ENCODE data around the gene LBX2.

The LBX2 gene

DNA sequence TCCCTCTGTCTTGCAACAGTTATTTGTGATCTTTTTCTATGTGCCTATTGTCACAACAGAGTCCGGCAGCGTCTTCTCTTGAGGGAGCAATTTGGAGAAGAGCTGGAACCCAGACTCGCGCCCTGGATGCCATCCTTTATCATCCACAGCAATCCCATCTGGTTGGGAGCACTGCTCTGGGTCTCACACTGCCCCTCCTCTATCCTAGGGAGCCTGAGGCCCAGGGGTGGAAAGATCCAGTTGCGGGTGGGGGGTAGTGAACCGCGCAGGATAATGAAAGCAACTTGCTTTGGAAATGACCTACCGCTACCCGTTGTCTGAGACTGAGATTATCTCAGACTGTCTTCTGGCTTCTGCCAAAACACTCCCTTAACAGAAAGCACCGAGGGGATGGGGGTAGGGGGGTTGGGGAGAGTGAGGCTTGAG is 40.5 kb downstream of the LBX2 start:
- H3K4me3 ChIP-seq (ENCODE audit: low read depth, low read length): peak overlapping the region; percentile 79
- TF ChIP-seq, protein P1, sequence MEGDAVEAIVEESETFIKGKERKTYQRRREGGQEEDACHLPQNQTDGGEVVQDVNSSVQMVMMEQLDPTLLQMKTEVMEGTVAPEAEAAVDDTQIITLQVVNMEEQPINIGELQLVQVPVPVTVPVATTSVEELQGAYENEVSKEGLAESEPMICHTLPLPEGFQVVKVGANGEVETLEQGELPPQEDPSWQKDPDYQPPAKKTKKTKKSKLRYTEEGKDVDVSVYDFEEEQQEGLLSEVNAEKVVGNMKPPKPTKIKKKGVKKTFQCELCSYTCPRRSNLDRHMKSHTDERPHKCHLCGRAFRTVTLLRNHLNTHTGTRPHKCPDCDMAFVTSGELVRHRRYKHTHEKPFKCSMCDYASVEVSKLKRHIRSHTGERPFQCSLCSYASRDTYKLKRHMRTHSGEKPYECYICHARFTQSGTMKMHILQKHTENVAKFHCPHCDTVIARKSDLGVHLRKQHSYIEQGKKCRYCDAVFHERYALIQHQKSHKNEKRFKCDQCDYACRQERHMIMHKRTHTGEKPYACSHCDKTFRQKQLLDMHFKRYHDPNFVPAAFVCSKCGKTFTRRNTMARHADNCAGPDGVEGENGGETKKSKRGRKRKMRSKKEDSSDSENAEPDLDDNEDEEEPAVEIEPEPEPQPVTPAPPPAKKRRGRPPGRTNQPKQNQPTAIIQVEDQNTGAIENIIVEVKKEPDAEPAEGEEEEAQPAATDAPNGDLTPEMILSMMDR (IDR thresholded peaks at IDR 0.05; ENCODE audit: low read depth, low read length): no peak

DNA sequence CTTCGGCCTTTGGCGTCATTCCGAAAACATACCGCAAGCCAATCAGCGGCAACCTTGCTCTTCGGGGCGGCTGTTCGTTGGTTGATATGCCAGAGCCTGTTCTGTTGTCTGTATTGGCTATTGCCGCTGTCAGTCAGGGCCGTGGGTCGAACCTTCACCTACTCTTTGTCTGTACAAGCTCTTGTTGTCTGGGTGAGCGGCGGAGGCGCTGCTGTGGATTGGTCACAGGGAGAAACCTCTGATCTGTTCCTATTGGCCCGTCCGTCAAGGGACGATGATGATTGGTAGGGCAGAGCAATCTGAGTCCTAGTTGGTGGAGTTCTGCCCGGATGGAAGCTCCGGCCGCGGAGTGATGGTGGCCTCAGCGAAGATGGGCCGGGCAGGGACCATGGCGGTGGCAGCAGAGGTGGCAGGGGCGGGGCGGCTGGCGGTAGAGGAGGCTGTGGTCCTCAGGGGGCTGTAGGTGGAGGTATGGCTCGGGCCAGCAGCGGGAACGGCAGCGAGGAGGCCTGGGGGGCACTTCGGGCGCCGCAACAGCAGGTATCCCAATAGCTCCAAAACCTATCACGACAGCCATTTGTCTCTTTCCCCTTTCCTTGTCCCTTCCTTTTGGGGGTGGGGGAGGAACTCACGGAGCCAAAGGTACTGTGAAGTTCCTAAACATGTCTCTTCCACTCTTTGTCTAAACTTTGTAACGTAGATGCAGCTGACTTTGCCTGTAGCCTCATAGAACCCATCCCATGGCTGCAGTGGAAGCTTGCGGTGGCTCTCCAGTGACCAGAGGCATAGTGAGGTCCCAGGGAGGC is 41.1 kb downstream of the LBX2 start, which contains the start of gene WBP1:
WBP1 (plus strand) TSS at position 307 of the 806 bp plus-strand sequence; CDS start at position 472, 165 bp downstream.
- peak within 1 kb of the TSS; percentile 79 for H3K4me3 ChIP-seq (ENCODE audit: low read depth, low read length)
- TF ChIP-seq, protein P1 (IDR thresholded peaks at IDR 0.05; ENCODE audit: low read depth, low read length): no peak

DNA sequence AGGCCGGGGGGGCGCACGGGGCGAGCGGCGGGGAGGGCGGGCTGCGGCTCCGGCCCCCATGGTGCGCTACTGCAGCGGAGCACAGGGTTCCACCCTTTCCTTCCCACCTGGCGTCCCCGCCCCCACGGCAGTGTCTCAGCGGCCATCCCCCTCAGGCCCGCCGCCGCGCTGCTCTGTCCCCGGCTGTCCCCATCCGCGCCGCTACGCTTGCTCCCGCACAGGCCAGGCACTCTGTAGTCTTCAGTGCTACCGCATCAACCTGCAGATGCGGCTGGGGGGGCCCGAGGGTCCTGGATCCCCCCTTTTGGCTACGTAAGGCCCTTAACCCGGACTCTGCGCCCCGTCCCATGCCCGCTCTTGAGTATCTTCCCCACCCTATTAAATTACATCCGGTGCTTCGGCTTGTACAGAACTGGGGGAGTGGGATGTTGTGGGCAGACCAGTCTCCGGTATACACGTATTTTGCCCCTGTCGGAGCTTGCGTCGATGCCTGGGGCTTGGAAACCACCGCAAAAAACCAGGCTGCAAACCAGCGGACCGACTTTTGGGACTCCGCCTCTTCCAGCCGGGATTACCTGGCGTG is 41.8 kb downstream of the LBX2 start:
- peak overlapping the region; percentile 70 for H3K4me3 ChIP-seq (ENCODE audit: low read depth, low read length)
- TF ChIP-seq, protein P1 (IDR thresholded peaks at IDR 0.05; ENCODE audit: low read depth, low read length): no peak

DNA sequence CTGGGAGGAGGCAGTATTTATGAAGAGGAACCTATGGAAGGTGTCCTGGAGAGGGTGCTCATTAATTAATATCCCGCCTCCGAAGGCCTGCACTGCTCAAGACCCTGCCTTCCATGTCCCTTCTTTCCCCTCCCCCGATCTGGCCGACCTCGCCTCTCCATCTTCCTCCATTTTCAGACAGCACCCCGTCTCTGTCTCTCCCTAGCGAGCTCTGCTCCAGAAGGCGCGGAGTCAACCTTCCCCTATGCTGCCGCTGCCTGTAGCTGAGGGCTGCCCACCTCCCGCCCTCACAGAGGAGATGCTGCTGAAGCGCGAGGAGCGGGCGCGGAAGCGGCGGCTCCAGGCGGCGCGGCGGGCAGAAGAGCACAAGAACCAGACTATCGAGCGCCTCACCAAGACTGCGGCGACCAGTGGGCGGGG is 42.3 kb downstream of the LBX2 start:
- TF ChIP-seq, protein P1 (IDR thresholded peaks at IDR 0.05; ENCODE audit: low read depth, low read length): no peak

DNA sequence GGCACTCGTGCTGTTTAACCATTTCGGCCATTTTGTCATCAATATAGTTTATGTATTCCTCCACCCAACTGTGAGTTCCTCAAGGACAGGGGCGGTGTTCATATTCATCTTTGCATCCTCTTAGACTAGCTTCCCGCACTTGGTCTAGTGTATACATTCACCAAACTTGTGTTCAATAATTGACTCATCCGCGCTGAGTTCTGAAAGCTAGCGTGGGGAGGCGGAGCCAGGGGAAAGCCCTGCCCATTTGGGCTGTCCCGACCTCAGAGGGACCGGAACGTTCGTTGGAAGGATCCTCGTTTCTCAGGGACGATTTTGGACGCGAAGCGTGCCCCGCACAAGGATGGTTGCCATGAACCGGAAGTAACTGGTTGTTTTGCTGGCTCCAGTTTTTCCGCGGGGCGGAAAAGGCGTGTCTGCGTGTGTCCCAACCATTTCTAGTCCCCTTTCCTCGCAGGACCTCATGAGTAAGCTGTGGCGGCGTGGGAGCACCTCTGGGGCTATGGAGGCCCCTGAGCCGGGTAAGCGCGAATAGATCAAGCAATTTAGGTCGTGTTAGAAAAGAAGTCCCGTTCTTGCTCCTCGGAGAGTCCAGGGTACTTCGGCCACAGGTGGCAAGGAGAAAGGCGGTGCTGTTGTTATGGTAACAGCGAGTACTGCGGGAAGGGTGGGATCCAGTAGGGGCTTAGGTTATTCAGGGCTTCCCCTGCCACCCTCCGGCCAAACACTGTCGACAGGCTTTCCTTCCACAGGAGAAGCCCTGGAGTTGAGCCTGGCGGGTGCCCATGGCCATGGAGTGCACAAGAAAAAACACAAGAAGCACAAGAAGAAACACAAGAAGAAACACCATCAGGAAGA is 44.5 kb downstream of the LBX2 start, which contains the start of gene INO80B:
INO80B (plus strand) TSS at position 434 of the 858 bp plus-strand sequence; CDS start at position 464, 30 bp downstream.
- TF ChIP-seq, protein P1 (IDR thresholded peaks at IDR 0.05; ENCODE audit: low read depth, low read length): no peak
- peak within 1 kb of the TSS; percentile 72 for H3K4me3 ChIP-seq (ENCODE audit: low read depth, low read length)

More for the DNA sequence above, 42.3 kb downstream of the LBX2 start:
- peak overlapping the region; percentile 70 for H3K4me3 ChIP-seq (ENCODE audit: low read depth, low read length)

DNA sequence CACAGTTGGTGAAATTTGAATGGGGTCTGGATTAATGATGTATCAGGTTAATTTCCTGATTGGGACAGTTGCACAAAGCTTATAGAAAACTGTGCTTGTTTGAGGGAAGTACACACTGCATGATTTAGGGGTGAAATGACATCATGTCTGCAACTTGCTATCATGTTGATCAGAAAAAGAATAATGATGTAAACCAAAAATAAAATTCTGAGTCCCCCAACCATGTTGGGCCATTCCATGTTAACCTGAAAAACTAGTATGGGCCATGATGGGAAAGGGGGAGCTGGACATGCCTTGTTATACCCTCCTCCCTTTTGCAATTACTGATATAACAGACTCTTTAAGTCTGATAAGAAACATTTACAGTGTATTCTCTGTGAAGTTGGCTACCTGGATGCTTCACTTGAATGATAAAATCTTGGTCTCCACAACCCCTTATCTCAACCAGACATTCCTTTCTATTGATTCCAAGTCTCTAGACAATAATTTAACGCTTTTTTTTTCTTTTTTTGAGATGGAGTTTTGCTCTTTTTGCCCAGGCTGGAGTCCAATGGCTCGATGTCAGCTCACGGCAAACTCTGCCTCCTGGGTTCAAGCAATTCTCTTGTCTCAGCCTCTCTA is 48.7 kb downstream of the LBX2 start:
- TF ChIP-seq, protein P1 (IDR thresholded peaks at IDR 0.05; ENCODE audit: low read depth, low read length): no peak

More for the DNA sequence above, 48.7 kb downstream of the LBX2 start:
- H3K4me3 ChIP-seq (ENCODE audit: low read depth, low read length): no peak overlapping the region
